ENCODE measurements around the gene VIT. TPM values are rescaled to one million over a fixed set of nuclear protein-coding genes. Genes with fewer than 3 reads are reported as not detected.

Gene VIT
- total and polyA plus RNA-seq, 9 donors, result 2.9 to 29.7 (median 19.4) TPM

DNA sequence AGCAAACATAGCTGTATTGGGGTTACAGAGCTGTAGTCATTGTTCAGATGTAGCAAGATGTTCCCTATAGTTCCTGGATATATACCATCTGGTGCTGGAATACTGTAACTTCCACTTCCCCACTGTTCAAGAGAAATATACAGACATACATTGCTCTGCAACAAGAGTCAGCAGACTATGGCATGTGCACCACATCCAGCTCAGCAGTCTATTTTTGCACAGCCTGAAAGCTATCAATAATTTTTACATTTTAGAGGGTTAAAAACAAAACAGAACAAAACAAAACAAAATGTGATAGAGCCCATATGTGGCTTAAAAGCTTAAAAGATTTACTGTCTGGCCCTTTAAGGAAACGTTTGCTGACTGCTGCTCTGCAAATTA, 31.8 kb upstream of the VIT start:
- DNase-seq, result no peak
- H3K4me1 ChIP-seq (ENCODE audit: insufficient read depth), result no peaks in the 10 kb centered on the region
- no peaks in the 10 kb centered on the region for H3K9me3 ChIP-seq
- H3K27me3 ChIP-seq, result no peaks in the 10 kb centered on the region
- no peak for TF ChIP-seq CTCF (IDR thresholded peaks at IDR 0.05)
- no peak for TF ChIP-seq POLR2A (IDR thresholded peaks at IDR 0.05)
- TF ChIP-seq EP300 (IDR thresholded peaks at IDR 0.05), result no peak
- WGBS, 3 donors, result 14 to 19% (median 17%) methylated on average over 1 of the region's 1 CpG
- no peak overlapping the region for H3K4me3 ChIP-seq
- no peaks in the 10 kb centered on the region for H3K36me3 ChIP-seq
- no peak overlapping the region for H3K27ac ChIP-seq
- intact Hi-C loops (cut with DNase I), result loop anchor here in 3 of 4 donors (5.0 to 10.0 kb wide), 3 partner anchors 310 to 317 kb away; partner anchors contain the start of gene CRIM1 (in 1 of the 3)

GRCh38 chr2:36667931-36668330, 28.6 kb upstream of the VIT start:
- Histone ChIP-seq H3K27me3 (no peaks in the 10 kb centered on the region), H3K4me1 (ENCODE audit: insufficient read depth) (no peaks in the 10 kb centered on the region), H3K27ac (no peak overlapping the region), H3K9me3 (no peaks in the 10 kb centered on the region), H3K36me3 (no peaks in the 10 kb centered on the region), H3K4me3 (no peak overlapping the region)
- DNase-seq, result no peak
- intact Hi-C loops (cut with DNase I), result loop anchor here in 2 of 4 donors (5.0 to 10.0 kb wide), 2 partner anchors 313 to 316 kb away; partner anchors contain the start of gene CRIM1 (in 1 of the 2)
- 82 to 90% (median 90%) methylated on average over 9 of the region's 9 CpGs for WGBS, 3 donors
- TF ChIP-seq EP300 (IDR thresholded peaks at IDR 0.05) (no peak), POLR2A (IDR thresholded peaks at IDR 0.05) (no peak), CTCF (IDR thresholded peaks at IDR 0.05) (no peak)

- intact Hi-C loops (cut with DNase I), result no loop called here
- TF ChIP-seq POLR2A (IDR thresholded peaks at IDR 0.05), result no peak
- TF ChIP-seq EP300 (IDR thresholded peaks at IDR 0.05), result no peak
- TF ChIP-seq CTCF (IDR thresholded peaks at IDR 0.05), result no peak
- H3K4me3 ChIP-seq, result no peak overlapping the region
- no peak overlapping the region for H3K27ac ChIP-seq
- 77 to 83% (median 82%) methylated on average over 6 of the region's 6 CpGs for WGBS, 3 donors
- no peaks in the 10 kb centered on the region for H3K36me3 ChIP-seq
- no peak for DNase-seq
- no peaks in the 10 kb centered on the region for H3K27me3 ChIP-seq
- H3K9me3 ChIP-seq, result no peaks in the 10 kb centered on the region
- no peaks in the 10 kb centered on the region for H3K4me1 ChIP-seq (ENCODE audit: insufficient read depth)
These were observed 25.5 kb upstream of the VIT start for GRCh38 chr2:36670881-36671595.

DNA sequence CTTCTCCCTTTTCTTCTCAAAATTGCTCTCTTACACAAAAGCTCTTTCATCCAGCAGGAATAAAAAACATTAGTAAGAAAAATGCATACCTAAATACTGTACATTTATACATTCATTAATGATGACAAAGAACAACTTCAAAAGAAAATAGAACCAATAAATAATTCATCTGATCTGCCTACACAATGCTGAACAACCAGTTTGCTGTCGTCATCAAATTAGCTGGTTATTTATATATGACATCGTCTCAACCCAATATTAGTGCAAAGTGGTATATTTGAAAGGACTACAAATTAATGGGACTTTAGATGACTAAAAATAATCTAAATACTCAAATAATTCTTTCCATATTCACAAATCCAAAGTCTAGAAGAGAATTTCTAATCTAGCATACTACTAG, 24.8 kb upstream of the VIT start:
- 88 to 91% (median 90%) methylated on average over 2 of the region's 2 CpGs for WGBS, 3 donors
- no peaks in the 10 kb centered on the region for H3K4me1 ChIP-seq (ENCODE audit: insufficient read depth)
- H3K4me3 ChIP-seq, result no peak overlapping the region
- intact Hi-C loops (cut with DNase I), result no loop called here
- no peak for TF ChIP-seq EP300 (IDR thresholded peaks at IDR 0.05)
- no peak for TF ChIP-seq CTCF (IDR thresholded peaks at IDR 0.05)
- no peak for TF ChIP-seq POLR2A (IDR thresholded peaks at IDR 0.05)
- no peaks in the 10 kb centered on the region for H3K27me3 ChIP-seq
- H3K36me3 ChIP-seq, result no peaks in the 10 kb centered on the region
- no peaks in the 10 kb centered on the region for H3K9me3 ChIP-seq
- DNase-seq, result no peak
- H3K27ac ChIP-seq, result no peak overlapping the region
